Activated T-cell treated with anti-CD3 and anti-CD28 coated beads for 1 hour (primary cell): ENCODE data around the gene KCTD8.

Source experiments
- DNase-seq: peaks from one replicate; pipeline ENCODE4 v3.0.0-alpha.2; 2020; ENCODE audit warnings: low read depth

The KCTD8 gene

GRCh38 chr4:44162538-44163270 lies 285.9 kb downstream of the KCTD8 start:
- DNase-seq: no peak

GRCh38 chr4:44161756-44162155 lies 286.9 kb downstream of the KCTD8 start:
- no peak for DNase-seq

- DNase-seq: no peak
Observed at GRCh38 chr4:44160776-44161367, 287.7 kb downstream of the KCTD8 start.

GRCh38 chr4:44159991-44160390 lies 288.6 kb downstream of the KCTD8 start:
- no peak for DNase-seq

GRCh38 chr4:44157611-44158277 lies 290.9 kb downstream of the KCTD8 start:
- DNase-seq: no peak

- no peak for DNase-seq
Observed at GRCh38 chr4:44150091-44150576, 298.5 kb downstream of the KCTD8 start.

- DNase-seq: no peak
Observed at GRCh38 chr4:44149282-44149681, 299.3 kb downstream of the KCTD8 start.

GRCh38 chr4:44147571-44148075 lies 301.0 kb downstream of the KCTD8 start:
- DNase-seq: no peak

GRCh38 chr4:44146516-44146915 lies 302.1 kb downstream of the KCTD8 start:
- no peak for DNase-seq

- no peak for DNase-seq
Observed at GRCh38 chr4:44145868-44146267, 302.7 kb downstream of the KCTD8 start.

- no peak for DNase-seq
Observed at GRCh38 chr4:44132526-44132925, 316.1 kb downstream of the KCTD8 start.
